NB4 (cell line): ENCODE data around the gene CD27.

Experiments
- CTCF ChIP-seq: IDR thresholded peaks from one replicate; pipeline ENCODE4 v1.5.1; 2012; ENCODE audit warnings: low read depth, low read length
- MAX ChIP-seq: IDR thresholded peaks from 2 replicates; pipeline ENCODE4 v1.6.1; 2011; ENCODE audit warnings: low read depth, low read length
- MYC ChIP-seq: IDR thresholded peaks from 2 replicates; pipeline ENCODE4 v1.6.1; 2011; ENCODE audit warnings: low read depth, low read length
- POLR2A ChIP-seq: IDR thresholded peaks from 2 replicates; pipeline ENCODE4 v1.6.1; 2011; ENCODE audit warnings: mild to moderate bottlenecking; ENCODE audit not compliant: insufficient read length; ENCODE audit errors: extremely low read depth

- TF ChIP-seq MAX (no peak), CTCF (no peak), POLR2A (no peak), MYC (no peak)
Measured at GRCh38 chr12:6443361-6443983, 1.3 kb upstream of the CD27 start.
